CD4-positive, CD25-positive, alpha-beta regulatory T cell (primary cell): ENCODE results near the gene ISG15. TPM values are rescaled to one million over a fixed set of nuclear protein-coding genes. Genes with fewer than 3 reads are reported as not detected.

Experiments
- ATAC-seq, 2 donors: fragments of 150-1000 bp; cut with Tn5 transposase; one replicate each; pipeline ENCODE4 v1.10.0; 2021; ENCODE audit warnings: low read depth in 2 of 2, moderate number of reproducible peaks in 2 of 2, moderate library complexity in 1 of 2
- DNase-seq, 3 donors: peaks; one replicate each; pipeline versions ENCODE4 v3.0.0 to v3.0.0-alpha.2; 2012 to 2022; ENCODE audit warnings: mixed read lengths in 1 of 3
- H3K27ac ChIP-seq: one replicate; pipeline ENCODE4 v1.7.0; 2013; ENCODE audit warnings: mild to moderate bottlenecking, low read length; ENCODE audit not compliant: insufficient read depth, poor library complexity, severe bottlenecking
- H3K27me3 ChIP-seq: one replicate; pipeline ENCODE4 v1.7.0; 2013; ENCODE audit warnings: low read length; ENCODE audit not compliant: control insufficient read depth, insufficient read depth
- H3K36me3 ChIP-seq: one replicate; pipeline ENCODE4 v1.7.0; 2013; ENCODE audit warnings: mild to moderate bottlenecking, low read length, moderate library complexity; ENCODE audit not compliant: control insufficient read depth, insufficient read depth
- H3K4me1 ChIP-seq: 2 replicates; pipeline ENCODE4 v1.7.0; 2013; ENCODE audit warnings: mild to moderate bottlenecking, low read length; ENCODE audit not compliant: insufficient read depth, control insufficient read depth, poor library complexity, severe bottlenecking
- H3K4me3 ChIP-seq: one replicate; pipeline ENCODE4 v1.7.0; 2013; ENCODE audit warnings: low read depth, mild to moderate bottlenecking, low read length, moderate library complexity
- H3K9me3 ChIP-seq, 2 experiments: 1 replicate in 1 of 2; 2 replicates in 1 of 2; pipeline ENCODE4 v1.7.0; 2013; ENCODE audit warnings: low read length in 2 of 2, mild to moderate bottlenecking in 1 of 2, moderate library complexity in 1 of 2; ENCODE audit not compliant: control insufficient read depth in 2 of 2
- H3K27ac Mint-ChIP-seq, 3 donors: one replicate each; pipeline ENCODE4 v1.8.0; 2020 to 2022; ENCODE audit warnings: mild to moderate bottlenecking in 3 of 3, mixed read lengths in 3 of 3, moderate library complexity in 2 of 3
- H3K27me3 Mint-ChIP-seq: one replicate; pipeline ENCODE4 v1.8.0; 2022; ENCODE audit warnings: mild to moderate bottlenecking, mixed read lengths
- H3K36me3 Mint-ChIP-seq: one replicate; pipeline ENCODE4 v1.8.0; 2020; ENCODE audit warnings: mixed read lengths
- H3K4me1 Mint-ChIP-seq, 4 donors: one replicate each; pipeline ENCODE4 v1.8.0; 2020 to 2022; ENCODE audit warnings: mixed read lengths in 4 of 4, mild to moderate bottlenecking in 1 of 4
- H3K4me3 Mint-ChIP-seq, 4 donors: one replicate each; pipeline ENCODE4 v1.8.0; 2020 to 2022; ENCODE audit warnings: mild to moderate bottlenecking in 4 of 4, mixed read lengths in 4 of 4, moderate library complexity in 3 of 4
- H3K9me3 Mint-ChIP-seq, 7 donors: one replicate each; pipeline ENCODE4 v1.8.0; 2020 to 2022; ENCODE audit warnings: mixed read lengths in 7 of 7, mild to moderate bottlenecking in 3 of 7, moderate library complexity in 2 of 7
- polyA plus RNA-seq, 4 donors: library from polyadenylated mRNA; unstranded; fragments of 300-500 nt; fragmentation: Illumina TruSeq; gene quantifications; one replicate each; pipeline ENCODE4 v1.2.3, GENCODE V29; 2021
- total RNA-seq: library from RNA; stranded (reverse); gene quantifications from one replicate; pipeline ENCODE4 v1.2.3, GENCODE V29; 2022

Gene ISG15
- total and polyA plus RNA-seq, 5 donors from 2014 or later = 76.7 to 489 (median 252) TPM

- peaks cover 17% of the 10 kb centered on the region for H3K27me3 Mint-ChIP-seq
- H3K27ac Mint-ChIP-seq = no peak overlapping the region
- Histone ChIP-seq H3K4me1 (peaks cover 18% of the 10 kb centered on the region), H3K27me3 (no peaks in the 10 kb centered on the region), H3K4me3 (no peak overlapping the region), H3K36me3 (no peaks in the 10 kb centered on the region), H3K9me3 (no peaks in the 10 kb centered on the region), H3K27ac (no peak overlapping the region)
- H3K4me3 Mint-ChIP-seq = no peak overlapping the region
- DNase-seq (no peak), ATAC-seq (no peak)
- H3K4me1 Mint-ChIP-seq = peaks cover 0 to 21% (median 8%) of the 10 kb centered on the region in 4 donors
- H3K9me3 Mint-ChIP-seq = peaks cover 0 to 2% (median 0%) of the 10 kb centered on the region in 7 donors
- H3K36me3 Mint-ChIP-seq = no peaks in the 10 kb centered on the region
Observed at GRCh38 chr1:1041092-1041523, 27.8 kb downstream of the ISG15 start.

GRCh38 chr1:1041873-1042272 is 28.6 kb downstream of the ISG15 start:
- H3K27me3 Mint-ChIP-seq = peaks cover 14% of the 10 kb centered on the region
- H3K27ac Mint-ChIP-seq = no peak overlapping the region
- peak overlapping the region in 1 of 4 donors; percentile 47 for H3K4me3 Mint-ChIP-seq
- H3K9me3 Mint-ChIP-seq = peaks cover 0 to 2% (median 0%) of the 10 kb centered on the region in 7 donors
- Histone ChIP-seq H3K4me3 (no peak overlapping the region), H3K9me3 (no peaks in the 10 kb centered on the region), H3K27me3 (no peaks in the 10 kb centered on the region), H3K4me1 (peaks cover 18% of the 10 kb centered on the region), H3K36me3 (no peaks in the 10 kb centered on the region), H3K27ac (no peak overlapping the region)
- DNase-seq (no peak), ATAC-seq (no peak)
- no peaks in the 10 kb centered on the region for H3K36me3 Mint-ChIP-seq
- H3K4me1 Mint-ChIP-seq = peaks cover 0 to 21% (median 8%) of the 10 kb centered on the region in 4 donors

GRCh38 chr1:1042835-1043234 is 29.5 kb downstream of the ISG15 start:
- no peak overlapping the region for H3K27ac ChIP-seq
- H3K4me3 Mint-ChIP-seq = peak overlapping the region in 2 of 4 donors; percentile 35 to 38
- peaks cover 0 to 21% (median 8%) of the 10 kb centered on the region in 4 donors for H3K4me1 Mint-ChIP-seq
- H3K9me3 ChIP-seq = no peaks in the 10 kb centered on the region
- no peak overlapping the region for H3K4me3 ChIP-seq
- H3K27ac Mint-ChIP-seq = peak overlapping the region in 1 of 3 donors; percentile 69
- H3K36me3 ChIP-seq = no peaks in the 10 kb centered on the region
- DNase-seq = no peak
- peaks cover 0 to 2% (median 0%) of the 10 kb centered on the region in 7 donors for H3K9me3 Mint-ChIP-seq
- ATAC-seq = no peak
- no peaks in the 10 kb centered on the region for H3K36me3 Mint-ChIP-seq
- peaks cover 18% of the 10 kb centered on the region for H3K4me1 ChIP-seq
- no peaks in the 10 kb centered on the region for H3K27me3 ChIP-seq
- peaks cover 10% of the 10 kb centered on the region for H3K27me3 Mint-ChIP-seq

GRCh38 chr1:1043411-1043810 is 30.1 kb downstream of the ISG15 start:
- Histone ChIP-seq H3K4me3 (no peak overlapping the region), H3K4me1 (peaks cover 18% of the 10 kb centered on the region), H3K9me3 (no peaks in the 10 kb centered on the region), H3K36me3 (no peaks in the 10 kb centered on the region), H3K27me3 (no peaks in the 10 kb centered on the region), H3K27ac (no peak overlapping the region)
- no peak for DNase-seq
- no peak for ATAC-seq
- no peak overlapping the region for H3K27ac Mint-ChIP-seq
- peaks cover 0 to 19% (median 8%) of the 10 kb centered on the region in 4 donors for H3K4me1 Mint-ChIP-seq
- H3K4me3 Mint-ChIP-seq = no peak overlapping the region
- H3K9me3 Mint-ChIP-seq = peaks cover 0 to 2% (median 0%) of the 10 kb centered on the region in 7 donors
- H3K27me3 Mint-ChIP-seq = peaks cover 7% of the 10 kb centered on the region
- H3K36me3 Mint-ChIP-seq = no peaks in the 10 kb centered on the region

- Mint-ChIP-seq H3K4me1 (peaks cover 0 to 14% (median 4%) of the 10 kb centered on the region in 4 donors), H3K4me3 (no peak overlapping the region), H3K9me3 (peaks cover 0 to 2% (median 0%) of the 10 kb centered on the region in 7 donors), H3K27ac (peak overlapping the region in 1 of 3 donors; percentile 26), H3K36me3 (no peaks in the 10 kb centered on the region), H3K27me3 (peaks cover 2% of the 10 kb centered on the region)
- Histone ChIP-seq H3K4me3 (no peak overlapping the region), H3K9me3 (no peaks in the 10 kb centered on the region), H3K36me3 (no peaks in the 10 kb centered on the region), H3K27ac (no peak overlapping the region), H3K4me1 (peaks cover 16% of the 10 kb centered on the region), H3K27me3 (no peaks in the 10 kb centered on the region)
- ATAC-seq (no peak), DNase-seq (no peak)
Observed at GRCh38 chr1:1043921-1044320, 30.6 kb downstream of the ISG15 start.

- ATAC-seq (no peak), DNase-seq (no peak)
- Mint-ChIP-seq H3K36me3 (no peaks in the 10 kb centered on the region), H3K4me3 (peak overlapping the region in 3 of 4 donors; percentile 36 to 84 (median 78)), H3K9me3 (peaks cover 0 to 1% (median 0%) of the 10 kb centered on the region in 7 donors), H3K4me1 (peaks cover 0 to 8% (median 1%) of the 10 kb centered on the region in 4 donors), H3K27ac (peak overlapping the region in 1 of 3 donors; percentile 83), H3K27me3 (no peaks in the 10 kb centered on the region)
- Histone ChIP-seq H3K9me3 (no peaks in the 10 kb centered on the region), H3K4me1 (peaks cover 10% of the 10 kb centered on the region), H3K27me3 (no peaks in the 10 kb centered on the region), H3K36me3 (no peaks in the 10 kb centered on the region), H3K4me3 (no peak overlapping the region), H3K27ac (no peak overlapping the region)
Observed at GRCh38 chr1:1044455-1045078, 31.3 kb downstream of the ISG15 start.

GRCh38 chr1:1045129-1045528 is 31.8 kb downstream of the ISG15 start:
- H3K4me3 ChIP-seq = no peak overlapping the region
- no peak for ATAC-seq
- Mint-ChIP-seq H3K36me3 (no peaks in the 10 kb centered on the region), H3K27me3 (no peaks in the 10 kb centered on the region), H3K4me3 (peak overlapping the region in 1 of 4 donors; percentile 78), H3K27ac (no peak overlapping the region), H3K4me1 (peaks cover 0 to 3% (median 0%) of the 10 kb centered on the region in 4 donors), H3K9me3 (peaks cover 0 to 1% (median 0%) of the 10 kb centered on the region in 7 donors)
- H3K9me3 ChIP-seq = no peaks in the 10 kb centered on the region
- no peaks in the 10 kb centered on the region for H3K36me3 ChIP-seq
- no peaks in the 10 kb centered on the region for H3K27me3 ChIP-seq
- no peak overlapping the region for H3K27ac ChIP-seq
- peaks cover 4% of the 10 kb centered on the region for H3K4me1 ChIP-seq
- no peak for DNase-seq

GRCh38 chr1:1046243-1046642 is 32.9 kb downstream of the ISG15 start:
- H3K27me3 ChIP-seq = no peaks in the 10 kb centered on the region
- no peaks in the 10 kb centered on the region for H3K36me3 ChIP-seq
- ATAC-seq = no peak
- no peak overlapping the region for H3K4me3 ChIP-seq
- Mint-ChIP-seq H3K4me1 (peaks cover 0 to 3% (median 0%) of the 10 kb centered on the region in 4 donors), H3K36me3 (no peaks in the 10 kb centered on the region), H3K27ac (no peak overlapping the region), H3K27me3 (no peaks in the 10 kb centered on the region), H3K9me3 (peaks cover 0 to 1% (median 0%) of the 10 kb centered on the region in 7 donors), H3K4me3 (no peak overlapping the region)
- no peaks in the 10 kb centered on the region for H3K4me1 ChIP-seq
- H3K27ac ChIP-seq = no peak overlapping the region
- no peaks in the 10 kb centered on the region for H3K9me3 ChIP-seq
- no peak for DNase-seq
